ENCODE results near the gene R3HCC1L.

R3HCC1L gene

DNA sequence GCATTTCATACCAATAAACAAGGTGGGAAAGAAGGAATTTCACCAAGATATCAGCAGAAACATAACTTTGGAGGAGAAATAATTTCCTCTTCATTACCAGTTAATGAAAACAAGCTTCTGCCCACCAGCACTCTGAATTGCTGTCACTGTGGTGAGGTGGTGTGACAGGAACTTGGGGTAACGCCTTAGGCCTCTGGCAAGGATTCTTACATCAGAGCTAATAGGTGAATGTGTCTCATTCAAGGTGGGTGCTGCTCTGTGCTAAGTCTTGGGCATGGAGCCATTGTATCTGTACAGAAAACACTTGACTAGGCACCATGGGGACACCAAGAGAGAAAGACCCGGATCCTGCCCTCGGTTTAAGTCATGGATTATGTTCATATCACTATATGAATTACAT, 141.9 kb downstream of the R3HCC1L start:
- no peak for DNase-seq (ENCODE audit: low read depth in 2 of 2)

DNA sequence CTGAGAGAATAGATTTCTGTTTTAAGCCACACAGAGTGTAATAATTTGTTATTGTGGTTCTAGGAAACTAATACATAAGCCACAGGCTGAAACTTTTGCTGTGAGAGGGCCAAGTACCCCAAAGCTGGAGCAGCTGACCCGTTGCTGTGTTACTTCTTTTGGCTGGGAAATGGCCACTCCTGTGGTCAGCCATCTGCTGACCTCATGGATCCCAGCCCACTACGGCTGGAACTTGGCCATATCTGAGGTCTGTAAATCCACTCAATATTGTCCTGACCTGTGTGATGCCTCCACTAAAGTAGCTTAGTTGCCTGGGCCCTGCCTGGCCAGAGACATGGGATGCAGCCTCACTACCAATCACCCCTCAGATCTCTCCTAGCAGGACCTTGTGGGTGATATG, 151.0 kb downstream of the R3HCC1L start:
- no peak for DNase-seq (ENCODE audit: low read depth in 2 of 2)

DNA sequence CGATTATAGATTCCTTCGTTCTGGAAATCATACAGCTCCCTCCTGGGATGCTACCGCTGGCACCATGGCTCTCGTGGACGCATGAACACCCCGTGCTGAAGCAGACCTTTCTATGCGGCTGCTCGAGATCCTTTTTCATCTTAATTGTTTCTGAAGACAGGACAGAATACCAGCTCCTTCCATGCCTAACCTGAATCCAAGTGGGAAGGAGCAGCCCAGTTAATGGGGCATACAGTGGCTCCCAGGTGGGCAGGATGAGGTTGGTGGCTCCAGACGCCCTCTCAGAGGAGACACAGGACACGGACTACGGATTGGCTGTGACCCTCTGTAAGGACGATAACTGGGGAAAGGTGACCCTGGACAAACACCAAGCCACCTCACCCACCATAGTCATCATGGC, 152.0 kb downstream of the R3HCC1L start:
- DNase-seq (ENCODE audit: low read depth in 2 of 2) = no peak

DNA sequence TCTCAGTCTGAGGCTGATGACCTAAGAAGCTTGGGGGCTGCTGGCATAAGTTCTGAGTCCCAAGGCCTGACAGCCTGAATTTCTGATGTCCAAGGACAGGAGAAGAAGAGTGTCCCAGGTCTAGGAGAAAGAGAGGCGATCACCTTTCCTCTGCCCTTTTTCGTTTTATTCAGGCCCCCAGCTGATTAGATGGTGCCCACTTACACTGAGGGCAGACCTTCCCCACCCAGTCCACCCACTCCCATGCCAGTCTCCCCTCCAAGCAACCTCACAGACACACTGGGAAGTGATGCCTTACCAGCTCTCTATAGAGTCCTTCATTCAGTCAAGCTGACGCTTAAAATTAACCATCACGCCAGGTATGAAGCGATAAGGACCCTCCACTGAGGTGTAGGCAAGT, 152.9 kb downstream of the R3HCC1L start:
- no peak for DNase-seq (ENCODE audit: low read depth in 2 of 2)

DNA sequence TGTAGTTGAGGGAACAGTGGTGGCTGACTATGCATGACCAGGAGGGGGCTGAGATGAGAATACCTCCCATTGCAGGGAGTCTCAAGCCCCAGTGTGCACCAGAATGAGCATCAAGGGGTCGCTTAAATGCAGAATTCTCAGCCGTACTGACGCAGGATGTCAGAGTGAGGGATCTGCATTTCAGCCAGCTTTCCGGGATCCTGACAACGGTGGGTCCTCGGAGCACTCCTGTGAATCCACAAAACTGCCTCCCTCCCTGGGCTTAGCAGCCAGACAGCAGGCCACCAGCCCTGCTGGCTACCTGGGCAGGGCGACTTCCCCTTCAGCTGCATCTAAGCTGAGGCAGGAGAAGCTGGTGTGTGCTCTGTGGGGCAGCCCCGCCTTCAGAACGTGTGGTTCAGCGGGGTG, 155.3 kb downstream of the R3HCC1L start:
- no peak for DNase-seq (ENCODE audit: low read depth in 2 of 2)

DNA sequence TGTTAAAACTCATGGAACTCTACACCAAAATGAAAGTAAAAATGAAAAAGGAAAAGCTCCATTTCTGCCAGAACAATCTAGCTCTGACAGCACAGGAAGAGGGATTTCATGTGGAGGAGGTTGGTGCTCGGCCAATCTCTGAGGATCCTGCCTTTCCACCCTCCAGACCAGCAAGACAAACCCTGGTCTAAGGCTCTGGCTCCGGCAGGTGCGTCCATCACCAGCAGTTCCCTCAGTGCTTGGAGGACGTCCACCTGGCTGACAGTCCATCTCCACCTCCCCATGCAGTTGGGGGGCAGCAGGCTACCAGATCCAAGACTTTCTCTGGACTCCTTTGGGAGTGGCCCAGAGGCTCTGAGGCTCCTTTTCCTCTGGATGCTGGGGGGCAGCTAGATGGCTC, 158.5 kb downstream of the R3HCC1L start:
- no peak for DNase-seq (ENCODE audit: low read depth in 2 of 2)

DNA sequence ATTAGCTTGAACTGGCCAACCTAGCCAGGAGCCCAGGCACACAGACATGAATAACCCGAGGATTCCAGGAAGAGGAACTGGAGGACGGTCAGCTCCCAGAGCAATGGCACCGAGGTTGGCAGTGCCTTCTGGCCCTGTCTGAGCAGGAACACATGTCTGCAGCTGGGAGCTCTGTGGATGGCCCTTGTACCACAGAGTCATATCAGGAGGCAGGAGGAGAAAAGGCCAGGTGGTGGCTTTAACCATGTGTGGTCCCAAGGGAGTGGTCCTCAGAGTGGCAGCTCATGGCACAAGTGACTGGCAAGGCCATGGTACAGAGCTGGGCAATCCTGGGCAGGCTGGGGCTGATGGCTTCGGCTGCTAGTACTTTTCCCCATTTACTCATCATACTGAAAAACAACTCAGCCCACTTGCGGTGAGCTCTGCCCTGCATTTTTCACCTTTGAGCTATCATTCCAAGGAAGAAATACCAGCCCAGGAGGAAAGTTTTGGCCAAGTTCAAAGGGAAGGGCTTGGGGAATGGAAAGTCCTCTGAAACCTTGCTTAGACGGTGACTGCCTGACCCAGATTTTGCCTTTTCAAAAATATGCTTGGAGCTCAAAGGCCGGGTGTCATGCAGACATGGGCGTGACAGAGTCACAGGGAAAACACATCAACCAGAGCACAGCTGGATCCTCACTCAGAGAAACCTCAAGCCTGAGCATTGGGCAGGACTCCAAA, 159.3 kb downstream of the R3HCC1L start:
- no peak for DNase-seq (ENCODE audit: low read depth in 2 of 2)

DNA sequence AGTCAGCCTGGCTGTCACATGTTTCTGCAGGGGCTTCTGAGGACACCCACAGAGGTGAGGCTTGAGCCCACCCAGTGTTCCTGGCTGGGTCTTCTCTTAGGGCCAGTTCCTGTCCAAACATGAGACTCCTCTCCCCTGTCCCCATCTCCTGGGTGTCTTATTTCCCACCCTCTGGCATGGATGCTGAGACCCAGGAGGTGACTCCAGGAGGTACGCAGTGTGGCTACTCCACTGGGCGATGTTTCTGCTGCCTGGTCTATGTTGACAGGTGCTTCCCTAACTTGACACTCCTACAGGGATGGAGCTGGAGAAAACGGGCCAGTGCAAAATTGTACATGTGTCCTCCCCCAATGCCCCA, 159.8 kb downstream of the R3HCC1L start:
- DNase-seq (ENCODE audit: low read depth in 2 of 2) = no peak

Measured in stimulated activated CD8-positive, alpha-beta memory T cell treated with anti-CD3 and anti-CD28 coated beads, Interleukin-2, amount 100 ng/mL, for 1 hour (primary cell).